Activated CD4-positive, alpha-beta memory T cell treated with anti-CD3 and anti-CD28 coated beads for 36 hours (primary cell): Measurements from ENCODE around the gene TMEM161B. TPM values are rescaled to one million over a fixed set of nuclear protein-coding genes. Genes with fewer than 3 reads are reported as not detected.
"Not testable (repeated sequence)": the region's sequence is repeated elsewhere in the genome, so short reads cannot be mapped to it uniquely, and the experiment has no call there.

Source experiments
- CTCF ChIA-PET: fragments of 350-600 bp; sonication (Branson Sonifier 250); formaldehyde crosslinking; loops from one replicate; lab custom pipeline; 2021; ENCODE audit warnings: antibody characterized with exemption, inconsistent platforms; lab: Charles Lee
- POLR2A ChIA-PET: fragments of 350-600 bp; sonication (Branson Sonifier 250); formaldehyde crosslinking; loops from one replicate; lab custom pipeline; 2021; ENCODE audit warnings: antibody characterized with exemption; lab: Charles Lee
- DNase-seq: peaks from one replicate; pipeline ENCODE4 v3.0.0-alpha.2; 2020
- H3K27ac Mint-ChIP-seq: one replicate; pipeline ENCODE4 v1.8.0; 2021; ENCODE audit warnings: mixed read lengths
- H3K27me3 Mint-ChIP-seq: one replicate; pipeline ENCODE4 v1.8.0; 2021; ENCODE audit warnings: mixed read lengths
- H3K36me3 Mint-ChIP-seq: one replicate; pipeline ENCODE4 v1.8.0; 2021; ENCODE audit warnings: mixed read lengths
- H3K4me1 Mint-ChIP-seq: one replicate; pipeline ENCODE4 v1.8.0; 2021; ENCODE audit warnings: low read depth, mixed read lengths
- H3K4me3 Mint-ChIP-seq: one replicate; pipeline ENCODE4 v1.8.0; 2021; ENCODE audit warnings: mild to moderate bottlenecking, mixed read lengths
- H3K9me3 Mint-ChIP-seq: one replicate; pipeline ENCODE4 v1.8.0; 2021; ENCODE audit warnings: mixed read lengths
- intact Hi-C: fragments of 100-400 bp; cut with micrococcal nuclease; formaldehyde crosslinking; loops from one replicate; pipeline ENCODE4 v1.15.1; 2023
- total RNA-seq, 2 experiments: library from RNA; stranded (reverse); gene quantifications; one replicate each; pipeline ENCODE4 v1.2.3, GENCODE V29; 2021

The TMEM161B gene
- total RNA-seq, 2 experiments from 2014 or later, result 21.2 to 22.9 TPM

DNA sequence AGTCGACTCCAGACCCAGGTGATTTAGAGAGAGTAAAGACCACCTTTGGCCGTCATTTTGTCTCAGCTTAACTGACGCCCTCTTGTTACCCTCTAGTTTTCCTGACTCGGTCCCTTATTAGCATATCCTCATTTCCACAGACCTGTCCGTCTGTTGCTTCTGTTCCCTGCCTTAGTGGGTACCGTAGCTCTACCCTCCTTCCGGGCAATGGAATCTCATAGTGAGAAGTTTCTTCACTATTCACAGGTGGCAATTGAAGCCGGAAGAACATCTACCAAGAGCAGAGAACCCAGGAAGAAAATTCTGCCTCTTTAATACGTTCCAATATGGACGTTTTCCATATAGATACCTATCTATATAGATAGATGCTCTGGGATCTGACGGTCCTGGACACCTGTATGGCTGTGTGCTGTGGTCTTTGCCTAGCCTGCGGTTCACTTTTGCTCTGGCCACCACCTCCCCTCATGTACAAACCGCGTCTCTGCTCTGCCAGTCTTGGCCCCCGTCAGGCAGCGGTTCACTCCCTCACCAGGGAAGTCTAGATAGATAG is 652 bp upstream of the TMEM161B start:
- no peaks in the 10 kb centered on the region for H3K27me3 Mint-ChIP-seq
- ChIA-PET CTCF (no interaction called here), POLR2A (no interaction called here)
- H3K4me3 Mint-ChIP-seq, result peak overlapping the region; percentile 97
- peaks cover 7% of the 10 kb centered on the region for H3K9me3 Mint-ChIP-seq
- peak overlapping the region; percentile 94 for H3K27ac Mint-ChIP-seq
- intact Hi-C loops, result loop anchor here (1.0 to 10.0 kb wide), 3 partner anchors 65 to 406 kb away; no protein-coding TSS in a partner anchor
- peak; percentile 18 for DNase-seq
- peaks cover 47% of the 10 kb centered on the region for H3K36me3 Mint-ChIP-seq
- H3K4me1 Mint-ChIP-seq, result peaks cover 46% of the 10 kb centered on the region

DNA sequence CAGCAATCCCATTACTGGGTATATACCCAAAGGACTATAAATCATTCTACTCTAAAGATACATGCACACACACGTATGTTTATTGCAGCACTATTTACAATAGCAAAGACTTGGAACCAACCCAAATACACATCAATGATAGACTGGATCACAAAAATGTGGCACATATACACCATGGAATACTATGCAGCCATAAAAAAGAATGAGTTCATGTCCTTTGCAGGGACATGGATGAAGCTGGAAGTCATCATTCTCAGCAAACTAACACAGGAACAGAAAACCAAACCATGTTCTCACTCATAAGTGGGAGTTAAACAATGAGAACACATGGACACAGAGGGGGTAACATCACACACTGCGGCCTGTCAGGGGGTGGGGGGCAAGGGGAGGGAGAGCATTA is 4.1 kb downstream of the TMEM161B start:
- CTCF ChIA-PET, H3K9me3 Mint-ChIP-seq, H3K27ac Mint-ChIP-seq, DNase-seq, POLR2A ChIA-PET, H3K27me3 Mint-ChIP-seq, H3K4me3 Mint-ChIP-seq: not testable (repeated sequence)
- Mint-ChIP-seq H3K36me3 (peaks cover 41% of the 10 kb centered on the region), H3K4me1 (peaks cover 46% of the 10 kb centered on the region)
- intact Hi-C loops, result loop anchor here (10.0 kb wide), 1 partner anchor 410 kb away; no protein-coding TSS in a partner anchor

DNA sequence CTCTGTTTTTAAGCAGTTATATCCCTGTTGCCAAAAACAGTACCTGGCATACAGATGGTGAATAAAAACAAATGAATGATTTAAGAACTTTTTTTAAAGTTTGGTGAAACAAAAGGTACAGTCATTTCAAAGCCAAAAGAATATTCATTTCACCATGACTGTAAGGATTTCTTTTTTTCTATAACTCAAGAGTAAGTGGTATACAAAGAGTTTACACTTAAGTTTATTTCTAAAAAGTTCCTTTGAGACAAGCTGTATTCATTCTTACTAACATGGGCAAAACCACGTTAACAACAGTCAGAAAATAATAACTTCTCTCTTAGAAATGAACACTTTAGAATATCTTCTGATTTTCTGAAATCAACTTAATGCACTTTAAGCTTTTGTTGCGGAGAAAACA is 5.3 kb downstream of the TMEM161B start:
- no peaks in the 10 kb centered on the region for H3K27me3 Mint-ChIP-seq
- H3K4me1 Mint-ChIP-seq, result peaks cover 50% of the 10 kb centered on the region
- intact Hi-C loops, result loop anchor here (2.0 to 10.0 kb wide), 2 partner anchors 27 to 411 kb away; no protein-coding TSS in a partner anchor
- POLR2A ChIA-PET, result no interaction called here
- DNase-seq, result no peak
- CTCF ChIA-PET, result interaction anchor here (0.7 kb wide), 1 partner anchor 56 kb away, joined by 4 read pairs; no protein-coding TSS in a partner anchor
- H3K36me3 Mint-ChIP-seq, result peaks cover 47% of the 10 kb centered on the region
- peaks cover 7% of the 10 kb centered on the region for H3K9me3 Mint-ChIP-seq
- H3K27ac Mint-ChIP-seq, result no peak overlapping the region
- no peak overlapping the region for H3K4me3 Mint-ChIP-seq

DNA sequence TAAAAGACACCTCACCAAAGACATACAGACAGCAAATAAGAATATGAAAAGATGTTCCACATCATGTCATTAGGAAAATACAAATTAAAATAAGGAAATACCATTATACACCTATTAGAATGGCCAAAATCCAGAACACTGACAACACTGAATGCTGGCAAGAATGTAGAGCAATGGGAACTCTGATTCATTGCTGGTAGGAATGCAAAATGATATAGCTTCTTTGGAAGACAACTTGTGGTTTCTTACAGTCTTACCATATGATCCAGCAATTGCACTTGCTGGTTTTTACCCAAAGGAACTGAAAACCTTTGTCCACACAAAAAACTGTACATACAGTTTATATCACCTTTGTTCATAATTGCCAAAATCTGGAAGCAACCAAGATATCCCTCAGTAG is 6.5 kb downstream of the TMEM161B start:
- no peak overlapping the region for H3K27ac Mint-ChIP-seq
- DNase-seq, result no peak
- H3K9me3 Mint-ChIP-seq, result peaks cover 7% of the 10 kb centered on the region
- H3K27me3 Mint-ChIP-seq, result no peaks in the 10 kb centered on the region
- peaks cover 46% of the 10 kb centered on the region for H3K36me3 Mint-ChIP-seq
- H3K4me1 Mint-ChIP-seq, result peaks cover 46% of the 10 kb centered on the region
- intact Hi-C loops, result loop anchor here (2.0 to 10.0 kb wide), 2 partner anchors 25 to 413 kb away; no protein-coding TSS in a partner anchor
- no peak overlapping the region for H3K4me3 Mint-ChIP-seq
- POLR2A ChIA-PET, result no interaction called here
- CTCF ChIA-PET, result no interaction called here

DNA sequence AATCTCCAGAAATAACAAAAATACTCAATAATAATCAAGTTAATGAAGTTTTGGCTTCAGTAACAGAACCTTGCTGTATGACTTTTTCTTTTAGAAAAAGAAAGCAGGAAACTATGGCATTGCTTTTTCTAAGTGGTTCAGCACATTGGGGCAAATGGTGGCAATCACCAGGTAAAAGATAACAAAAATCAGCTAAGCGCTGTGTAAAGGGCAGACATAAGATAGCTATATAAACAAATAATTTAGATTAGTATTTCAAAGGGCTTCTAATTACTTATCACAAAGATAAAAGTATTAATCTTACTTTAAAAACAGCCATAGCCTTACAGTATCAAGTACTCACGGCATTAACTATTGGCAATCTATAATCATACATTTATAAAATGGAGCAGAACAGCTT is 10.0 kb downstream of the TMEM161B start:
- intact Hi-C loops, result no loop called here
- H3K36me3 Mint-ChIP-seq, result peaks cover 30% of the 10 kb centered on the region
- ChIA-PET POLR2A (no interaction called here), CTCF (no interaction called here)
- no peaks in the 10 kb centered on the region for H3K27me3 Mint-ChIP-seq
- peaks cover 40% of the 10 kb centered on the region for H3K4me1 Mint-ChIP-seq
- H3K4me3 Mint-ChIP-seq, result no peak overlapping the region
- H3K27ac Mint-ChIP-seq, result no peak overlapping the region
- H3K9me3 Mint-ChIP-seq, result no peaks in the 10 kb centered on the region
- no peak for DNase-seq

DNA sequence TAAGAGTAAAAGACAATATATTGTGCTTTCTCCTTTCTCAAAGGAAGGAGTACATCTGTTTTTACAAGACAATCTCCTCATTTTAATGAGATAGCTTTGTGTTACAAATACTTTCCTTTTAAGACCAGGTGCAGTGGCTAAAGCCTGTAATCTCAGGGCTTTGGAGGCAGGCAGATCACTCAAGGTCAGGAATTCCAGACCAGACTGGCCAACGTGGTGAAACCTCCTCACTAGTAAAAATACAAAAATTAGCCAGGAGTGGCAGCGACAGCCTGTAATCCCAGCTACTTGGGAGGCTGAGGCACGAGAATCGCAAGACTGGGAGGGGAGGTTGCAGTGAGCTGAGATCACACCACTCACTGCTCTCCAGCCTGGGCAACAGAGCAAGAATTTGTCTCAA is 11.8 kb downstream of the TMEM161B start:
- Mint-ChIP-seq H3K27ac (no peak overlapping the region), H3K9me3 (no peaks in the 10 kb centered on the region), H3K4me3 (no peak overlapping the region), H3K27me3 (no peaks in the 10 kb centered on the region), H3K36me3 (peaks cover 25% of the 10 kb centered on the region), H3K4me1 (peaks cover 32% of the 10 kb centered on the region)
- DNase-seq, result no peak
- CTCF ChIA-PET, result no interaction called here
- intact Hi-C loops, result no loop called here
- POLR2A ChIA-PET, result no interaction called here

DNA sequence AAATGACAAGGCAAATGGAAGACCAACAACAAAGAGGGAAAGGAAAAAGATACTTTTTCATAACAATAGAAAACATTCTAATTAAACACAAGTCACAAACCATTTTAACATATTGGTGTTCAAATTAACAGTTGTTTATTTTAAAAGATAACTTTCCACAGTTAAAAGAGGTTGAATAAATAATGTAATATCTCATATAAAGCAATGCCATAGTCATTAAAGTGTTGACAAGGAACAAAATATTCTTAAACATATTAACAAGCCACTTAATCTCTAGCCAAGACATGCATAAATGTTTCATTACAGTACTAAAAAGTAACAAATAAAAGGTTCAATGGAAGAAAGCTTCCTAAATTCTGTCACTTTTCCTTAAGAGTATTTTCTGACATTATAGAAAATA is 12.6 kb downstream of the TMEM161B start:
- Mint-ChIP-seq H3K27ac (no peak overlapping the region), H3K4me3 (no peak overlapping the region), H3K27me3 (no peaks in the 10 kb centered on the region), H3K4me1 (peaks cover 32% of the 10 kb centered on the region), H3K36me3 (peaks cover 20% of the 10 kb centered on the region), H3K9me3 (no peaks in the 10 kb centered on the region)
- intact Hi-C loops, result no loop called here
- POLR2A ChIA-PET, result no interaction called here
- CTCF ChIA-PET, result no interaction called here
- no peak for DNase-seq

DNA sequence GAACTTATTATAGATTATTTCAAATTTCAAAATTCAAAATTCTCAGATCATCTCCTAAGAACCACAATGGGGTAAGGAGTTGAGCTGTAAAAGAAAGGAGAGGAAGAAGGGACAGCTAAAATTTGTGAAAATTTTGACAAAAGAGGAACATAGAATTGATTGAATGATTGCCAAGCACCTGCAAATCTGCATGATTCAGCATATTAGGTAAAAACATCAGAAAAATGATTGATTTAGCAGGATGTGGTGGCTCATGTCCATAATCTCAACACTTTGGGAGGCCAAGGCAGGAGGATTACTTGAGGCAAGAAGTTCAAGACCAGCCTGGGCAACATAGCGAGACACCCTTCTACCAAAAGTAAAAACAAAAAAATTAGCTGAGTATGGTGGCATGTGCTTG is 14.3 kb downstream of the TMEM161B start:
- Mint-ChIP-seq H3K27me3 (no peaks in the 10 kb centered on the region), H3K4me1 (peaks cover 50% of the 10 kb centered on the region), H3K27ac (no peak overlapping the region), H3K9me3 (no peaks in the 10 kb centered on the region), H3K4me3 (no peak overlapping the region), H3K36me3 (peaks cover 27% of the 10 kb centered on the region)
- intact Hi-C loops, result no loop called here
- POLR2A ChIA-PET, result no interaction called here
- CTCF ChIA-PET, result no interaction called here
- no peak for DNase-seq

DNA sequence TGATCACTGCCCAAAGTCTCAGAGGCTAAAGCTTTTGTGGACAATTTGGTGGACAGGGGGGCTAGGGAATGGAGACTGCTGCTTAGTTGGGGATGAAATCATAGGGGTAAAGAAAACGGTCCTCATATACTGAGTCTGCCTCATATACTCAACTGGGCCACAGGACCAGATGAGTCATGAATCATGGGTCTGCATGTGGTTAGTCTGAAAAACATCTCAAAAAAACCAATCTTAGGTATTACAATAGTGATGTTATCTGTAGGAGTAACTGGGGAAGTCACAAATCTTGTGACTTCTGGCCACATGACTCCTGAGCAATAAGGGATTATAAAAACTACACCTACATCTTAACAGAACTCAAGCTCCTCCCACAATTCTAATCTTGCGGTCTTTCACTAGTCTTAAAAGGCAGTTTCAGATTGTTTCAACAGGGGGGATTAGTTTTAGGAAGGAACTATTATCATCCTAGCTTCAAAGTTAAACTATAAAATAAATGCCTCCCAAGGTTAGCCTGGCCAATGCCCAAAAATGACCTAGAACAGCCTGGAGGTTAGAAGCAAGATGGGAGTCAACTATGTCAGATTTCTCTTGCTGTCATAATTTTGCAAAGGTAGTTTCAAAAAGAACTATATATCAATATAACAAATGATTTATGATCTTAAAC is 17.5 kb downstream of the TMEM161B start:
- intact Hi-C loops, result loop anchor here (1.0 kb wide), 3 partner anchors 17 to 110 kb away; partner anchors contain the start of gene TMEM161B
- CTCF ChIA-PET, result no interaction called here
- peak; percentile 43 for DNase-seq
- Mint-ChIP-seq H3K27ac (peak overlapping the region; percentile 73), H3K27me3 (no peaks in the 10 kb centered on the region), H3K4me1 (peaks cover 62% of the 10 kb centered on the region), H3K4me3 (no peak overlapping the region), H3K36me3 (peaks cover 23% of the 10 kb centered on the region), H3K9me3 (no peaks in the 10 kb centered on the region)
- POLR2A ChIA-PET, result no interaction called here

DNA sequence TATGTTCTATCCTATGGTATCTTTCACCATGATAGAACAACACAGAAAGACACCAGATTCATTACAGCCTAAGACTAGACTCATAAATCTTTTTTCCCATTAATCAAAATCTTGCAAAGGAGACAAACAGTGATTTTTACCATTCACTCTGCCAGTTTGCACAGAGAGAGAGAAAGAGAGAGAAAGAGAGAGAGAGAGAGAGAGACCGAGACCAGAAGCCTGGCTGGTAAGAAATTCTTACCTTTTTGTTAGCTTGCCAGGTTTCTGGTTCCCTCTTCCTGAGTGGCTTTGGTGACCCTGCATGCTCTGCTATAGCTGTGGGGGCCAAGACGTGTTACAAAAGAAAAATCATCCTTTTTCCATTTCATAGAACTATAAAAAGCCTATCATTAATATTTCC is 18.6 kb downstream of the TMEM161B start:
- intact Hi-C loops, result no loop called here
- CTCF ChIA-PET, result interaction anchor here (1.0 kb wide), 1 partner anchor 22 kb away, joined by 3 read pairs; no protein-coding TSS in a partner anchor
- POLR2A ChIA-PET, result interaction anchor here (0.6 kb wide), 1 partner anchor 1083 kb away, joined by 3 read pairs; no protein-coding TSS in a partner anchor
- Mint-ChIP-seq H3K36me3 (peaks cover 22% of the 10 kb centered on the region), H3K27me3 (no peaks in the 10 kb centered on the region), H3K4me3 (no peak overlapping the region), H3K9me3 (no peaks in the 10 kb centered on the region), H3K27ac (peak overlapping the region; percentile 73), H3K4me1 (peaks cover 64% of the 10 kb centered on the region)
- no peak for DNase-seq

DNA sequence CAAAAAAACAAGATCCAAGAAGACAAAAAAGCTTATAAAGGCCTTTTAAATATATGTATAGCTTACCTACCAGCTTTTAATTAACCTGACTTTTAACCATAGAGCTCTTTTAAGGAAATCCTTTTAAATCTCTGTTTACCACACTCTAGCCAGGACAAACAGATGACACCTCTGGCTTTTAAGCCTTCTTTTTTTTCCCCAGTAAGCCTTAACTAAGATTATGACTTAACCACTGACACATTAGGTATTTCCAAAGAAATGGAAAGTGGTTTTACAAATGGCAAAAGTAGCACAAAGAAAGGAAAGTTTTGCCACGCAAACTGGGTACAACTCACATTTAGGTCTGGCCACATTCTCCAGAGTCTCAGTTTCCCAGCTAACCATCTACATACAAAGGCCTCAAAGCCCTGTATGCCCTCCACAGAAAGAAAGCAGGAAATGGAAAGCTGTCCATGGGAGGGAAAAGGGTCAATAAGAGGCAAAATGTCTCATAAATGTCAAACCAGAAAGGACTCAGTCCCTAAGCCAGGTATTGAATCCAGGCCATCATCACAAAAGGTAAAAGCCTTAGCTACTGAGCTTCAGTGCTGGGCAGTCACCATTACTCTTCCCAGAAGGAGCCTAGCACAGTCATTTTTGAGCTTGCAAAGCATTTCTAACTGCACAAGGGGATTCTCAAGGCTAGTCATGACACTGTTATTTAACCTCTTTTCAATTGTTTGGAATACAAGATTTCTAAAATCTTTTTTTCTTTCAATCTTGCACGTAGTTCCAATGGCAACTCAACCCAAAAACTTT is 19.7 kb downstream of the TMEM161B start:
- H3K27me3 Mint-ChIP-seq, result no peaks in the 10 kb centered on the region
- H3K4me3 Mint-ChIP-seq, result no peak overlapping the region
- H3K4me1 Mint-ChIP-seq, result peaks cover 66% of the 10 kb centered on the region
- no peaks in the 10 kb centered on the region for H3K9me3 Mint-ChIP-seq
- ChIA-PET POLR2A (no interaction called here), CTCF (no interaction called here)
- DNase-seq, result peak; percentile 17
- peak overlapping the region; percentile 75 for H3K27ac Mint-ChIP-seq
- peaks cover 20% of the 10 kb centered on the region for H3K36me3 Mint-ChIP-seq
- intact Hi-C loops, result loop anchor here (1.0 kb wide), 1 partner anchor 12 kb away; no protein-coding TSS in a partner anchor

DNA sequence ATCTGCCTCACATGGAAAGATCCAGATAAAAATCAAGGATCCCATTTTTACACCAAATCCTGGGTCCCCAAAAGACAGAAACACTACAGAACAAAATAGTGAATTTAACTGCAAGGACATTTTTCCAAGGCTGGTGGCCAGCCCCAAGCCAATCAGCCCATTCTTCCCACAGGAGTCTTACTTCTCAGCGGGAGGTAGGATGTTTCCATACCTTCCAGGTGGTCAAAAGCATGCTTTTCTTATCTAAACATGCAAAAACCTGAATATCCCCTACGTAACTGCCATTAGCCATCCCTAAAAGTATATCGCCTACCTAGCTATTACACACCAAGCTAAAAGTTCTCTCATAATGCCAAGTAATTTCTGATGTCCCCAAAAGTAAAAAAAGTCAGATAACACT is 20.6 kb downstream of the TMEM161B start:
- Mint-ChIP-seq H3K4me1 (peaks cover 70% of the 10 kb centered on the region), H3K9me3 (no peaks in the 10 kb centered on the region), H3K27me3 (no peaks in the 10 kb centered on the region), H3K36me3 (peaks cover 17% of the 10 kb centered on the region), H3K27ac (no peak overlapping the region), H3K4me3 (no peak overlapping the region)
- no peak for DNase-seq
- POLR2A ChIA-PET, result no interaction called here
- CTCF ChIA-PET, result no interaction called here
- intact Hi-C loops, result no loop called here
